ENCODE measurements around the gene CCDC88A. TPM values are rescaled to one million over a fixed set of nuclear protein-coding genes. Genes with fewer than 3 reads are reported as not detected.

CCDC88A gene
- 10 to 100 TPM; 20.3 to 31.0 TPM for total RNA-seq
- polyA plus RNA-seq, result 10 to 100 TPM in 1 of 2 donors, 1 to 10 TPM in 1; 4.0 to 10.7 TPM

- DNase-seq (ENCODE audit: low spot score), result peak; percentile 98
- Histone ChIP-seq H3K9me3 (ENCODE audit: control insufficient read depth in 4 of 4, low read length in 3 of 4) (no peaks in the 10 kb centered on the region), H3K27ac (ENCODE audit: low read depth in 1 of 2, low read length in 2 of 2) (peak within 1 kb of the TSS; percentile 62 to 83), H3K27me3 (ENCODE audit: control insufficient read depth in 4 of 4, insufficient read depth in 4 of 4, low read length in 3 of 4) (no peaks in the 10 kb centered on the region), H3K4me1 (ENCODE audit: control insufficient read depth in 4 of 4, insufficient read depth in 4 of 4, low read length in 3 of 4) (peaks cover 0 to 19% (median 9%) of the 10 kb centered on the region in 4 donors), H3K9ac (ENCODE audit: low read depth in 1 of 2, low read length in 2 of 2) (peak within 1 kb of the TSS; percentile 44 to 93), H3K36me3 (ENCODE audit: control insufficient read depth in 4 of 4, insufficient read depth in 3 of 4, low read depth in 1 of 4, low read length in 3 of 4) (no peaks in the 10 kb centered on the region), H3K4me3 (ENCODE audit: low read depth in 1 of 3, low read length in 3 of 3) (peak within 1 kb of the TSS; percentile 84 to 97 (median 86))
- under 1% methylated on average over 62 of the region's 62 CpGs for WGBS
- TF ChIP-seq RXRA (IDR thresholded peaks at IDR 0.05), result peak in 1 of 2 donors; percentile 25
- TF ChIP-seq JUND (IDR thresholded peaks at IDR 0.05), result peak in 1 of 2 donors; percentile 7
- TF ChIP-seq RAD21 (IDR thresholded peaks at IDR 0.05), result peak; percentile 18 to 51
- peak; percentile 77 for TF ChIP-seq YY1 (IDR thresholded peaks at IDR 0.05)
- TF ChIP-seq EGR1 (IDR thresholded peaks at IDR 0.05; ENCODE audit: low read depth in 2 of 2), result no peak
- TF ChIP-seq ZBTB33 (IDR thresholded peaks at IDR 0.05), result no peak
- no peak for TF ChIP-seq CTCF (IDR thresholded peaks at IDR 0.05; ENCODE audit: low read depth, low read length, missing input control)
- no peak for TF ChIP-seq MAX (IDR thresholded peaks at IDR 0.05)
- TF ChIP-seq HNF4G (IDR thresholded peaks at IDR 0.05), result no peak
- no peak for TF ChIP-seq ATF3 (IDR thresholded peaks at IDR 0.05)
- peak; percentile 66 for TF ChIP-seq REST (IDR thresholded peaks at IDR 0.05)
- no peak for TF ChIP-seq GABPA (IDR thresholded peaks at IDR 0.05 in 1 of 2, conservative IDR thresholded peaks at IDR 0.05 in 1 of 2)
- peak; percentile 75 for TF ChIP-seq SP1 (IDR thresholded peaks at IDR 0.05)
- no peak for TF ChIP-seq FOXA2 (IDR thresholded peaks at IDR 0.05)
- peak; percentile 94 for TF ChIP-seq TAF1 (conservative IDR thresholded peaks at IDR 0.05)
- TF ChIP-seq FOXA1 (IDR thresholded peaks at IDR 0.05), result no peak
- no peak for TF ChIP-seq HNF4A (conservative IDR thresholded peaks at IDR 0.05)
- no peak for TF ChIP-seq NR2F2 (IDR thresholded peaks at IDR 0.05)
These were observed at the start of gene CCDC88A for GRCh38 chr2:55419679-55420438. TSS of gene CCDC88A (minus strand) at chr2:55419856. CDS start at chr2:55419079, 777 bp downstream.
